ENCODE data around the gene ABCC11.

- TF ChIP-seq ESRRA (IDR thresholded peaks at IDR 0.05; ENCODE audit: borderline replicate concordance, low read length) (no peak), USF2 (IDR thresholded peaks at IDR 0.05) (no peak), POLR2A (IDR thresholded peaks at IDR 0.05; ENCODE audit: low read length) (no peak), RAD21 (conservative IDR thresholded peaks at IDR 0.05 in 1 of 2, IDR thresholded peaks at IDR 0.05 in 1 of 2) (no peak), MYC (IDR thresholded peaks at IDR 0.05; ENCODE audit: borderline replicate concordance, low read length) (no peak), CTCF (IDR thresholded peaks at IDR 0.05) (no peak), ZC3H11A (IDR thresholded peaks at IDR 0.05) (no peak), RFX5 (IDR thresholded peaks at IDR 0.05) (no peak), ELK1 (IDR thresholded peaks at IDR 0.05; ENCODE audit: low read depth, low read length) (no peak), POLR2AphosphoS2 (conservative IDR thresholded peaks at IDR 0.05; ENCODE audit: low read length) (no peak), SREBF2 (IDR thresholded peaks at IDR 0.05) (no peak), MAX (IDR thresholded peaks at IDR 0.05) (no peak), JUN (IDR thresholded peaks at IDR 0.05) (no peak), CEBPB (IDR thresholded peaks at IDR 0.05) (no peak)
Measured at GRCh38 chr16:48132696-48133095, 114.6 kb downstream of the ABCC11 start.
